Ramos (cell line): Measurements from ENCODE around the gene SELENOF.

Experiments used
- in situ Hi-C: fragments of 300-500 bp; cut with MboI; formaldehyde crosslinking; loops from one replicate; pipeline ENCODE4 v1.14.3; 2022; ENCODE audit warnings: low sequenced_read_pairs; ENCODE audit not compliant: unreplicated experiment

SELENOF gene

GRCh38 chr1:86913896-86914600 lies at the start of gene SELENOF:
Gene SELENOF (minus strand): TSS chr1:86914126. CDS start chr1:86914111, 15 bp downstream.
- in situ Hi-C loops, result no loop called here

GRCh38 chr1:86960548-86960947 lies 46.6 kb upstream of the SELENOF start:
- in situ Hi-C loops, result no loop called here

- in situ Hi-C loops, result no loop called here
Observed at GRCh38 chr1:86957221-86957620, 43.3 kb upstream of the SELENOF start.

- in situ Hi-C loops, result no loop called here
Observed at GRCh38 chr1:86956221-86956620, 42.3 kb upstream of the SELENOF start.

GRCh38 chr1:86955678-86956077 lies 41.8 kb upstream of the SELENOF start:
- in situ Hi-C loops, result no loop called here

GRCh38 chr1:86953167-86953566 lies 39.2 kb upstream of the SELENOF start:
- in situ Hi-C loops, result no loop called here

- in situ Hi-C loops, result no loop called here
Observed at GRCh38 chr1:86951430-86951829, 37.5 kb upstream of the SELENOF start.

GRCh38 chr1:86950712-86951419 lies 36.9 kb upstream of the SELENOF start:
- in situ Hi-C loops, result no loop called here

- in situ Hi-C loops, result no loop called here
Observed at GRCh38 chr1:86948212-86948611, 34.3 kb upstream of the SELENOF start.

- in situ Hi-C loops, result no loop called here
Observed at GRCh38 chr1:86942743-86943142, 28.8 kb upstream of the SELENOF start.

GRCh38 chr1:86942042-86942441 lies 28.1 kb upstream of the SELENOF start:
- in situ Hi-C loops, result no loop called here

GRCh38 chr1:86940599-86940998 lies 26.7 kb upstream of the SELENOF start:
- in situ Hi-C loops, result no loop called here

GRCh38 chr1:86939406-86939805 lies 25.5 kb upstream of the SELENOF start:
- in situ Hi-C loops, result no loop called here

- in situ Hi-C loops, result no loop called here
Observed at GRCh38 chr1:86938855-86939254, 24.9 kb upstream of the SELENOF start.

GRCh38 chr1:86938450-86938849 lies 24.5 kb upstream of the SELENOF start:
- in situ Hi-C loops, result no loop called here

- in situ Hi-C loops, result no loop called here
Observed at GRCh38 chr1:86933562-86934377, 19.8 kb upstream of the SELENOF start.

- in situ Hi-C loops, result no loop called here
Observed at GRCh38 chr1:86933051-86933450, 19.1 kb upstream of the SELENOF start.

GRCh38 chr1:86928819-86929218 lies 14.9 kb upstream of the SELENOF start:
- in situ Hi-C loops, result loop anchor here (10.0 kb wide), 1 partner anchor 116 kb away; no protein-coding TSS in a partner anchor

GRCh38 chr1:86926883-86927282 lies 13.0 kb upstream of the SELENOF start:
- in situ Hi-C loops, result loop anchor here (10.0 kb wide), 1 partner anchor 118 kb away; no protein-coding TSS in a partner anchor

- in situ Hi-C loops, result loop anchor here (10.0 kb wide), 1 partner anchor 119 kb away; no protein-coding TSS in a partner anchor
Observed at GRCh38 chr1:86925742-86926141, 11.8 kb upstream of the SELENOF start.
